ENCODE results near the gene MYOD1.

GRCh38 chr11:17743808-17744119 lies 24.4 kb downstream of the MYOD1 start:
- no peak for TF ChIP-seq POLR2A (IDR thresholded peaks at IDR 0.05; ENCODE audit: low read depth, low read length)
- TF ChIP-seq ELK1 (IDR thresholded peaks at IDR 0.05; ENCODE audit: borderline replicate concordance, low read depth, low read length), result no peak
- no peak for TF ChIP-seq CTCF (conservative IDR thresholded peaks at IDR 0.05; ENCODE audit: low read depth, low read length)
- no peak for TF ChIP-seq SMC3 (IDR thresholded peaks at IDR 0.05; ENCODE audit: low read depth, low read length)
- TF ChIP-seq RAD21 (IDR thresholded peaks at IDR 0.05; ENCODE audit: low read length), result no peak
- no peak; the same call in 1 of the 2 replicates for TF ChIP-seq MAZ (IDR thresholded peaks at IDR 0.05; ENCODE audit: borderline replicate concordance, low read depth, low read length)
